ENCODE results near the gene NFIA. TPM values are rescaled to one million over a fixed set of nuclear protein-coding genes. Genes with fewer than 3 reads are reported as not detected.
A peak's percentile ranks its signal among the peaks of the same experiment; 100 is the strongest.

The NFIA gene
- total and polyA plus RNA-seq, 5 experiments from 2014 or later, result 6.3 to 7.8 (median 7.4) TPM

DNA sequence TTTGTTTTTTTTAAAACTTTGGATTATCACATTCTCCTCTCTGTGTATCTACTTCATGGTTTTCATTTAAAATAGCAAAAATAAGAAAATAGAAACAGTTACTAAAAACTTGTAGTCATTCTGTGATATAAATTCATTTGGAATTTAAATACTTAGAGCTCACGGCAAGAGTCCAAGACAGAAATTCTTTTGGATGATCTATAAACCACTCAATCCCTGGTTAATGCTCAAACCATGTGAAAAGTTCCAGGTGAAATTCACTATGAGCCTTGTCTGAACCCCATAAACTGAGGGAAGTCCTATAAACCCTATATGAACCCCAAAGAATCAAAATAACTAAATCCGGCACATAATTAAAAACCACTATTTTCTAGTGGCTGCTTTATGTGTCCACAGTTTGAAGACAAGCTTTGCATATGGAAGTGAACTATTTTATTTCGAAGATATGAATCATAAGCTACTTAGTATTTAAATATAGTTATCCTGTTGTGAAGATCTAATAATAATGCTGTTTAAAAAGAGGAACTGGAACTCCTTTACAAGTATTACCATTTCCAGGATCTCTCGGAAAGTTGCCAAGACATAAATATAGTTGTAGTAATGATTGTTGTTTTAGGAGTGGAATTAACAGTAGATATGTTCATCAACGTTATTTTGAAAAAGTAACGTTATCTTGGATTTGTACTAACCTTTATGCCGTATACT lies 163.5 kb downstream of the NFIA start:
- no peak overlapping the region for H3K4me3 Mint-ChIP-seq
- DNase-seq, result no peak
- POLR2A ChIA-PET, result no interaction called here
- H3K4me1 Mint-ChIP-seq, result no peaks in the 10 kb centered on the region
- peaks cover 0 to 2% (median 0%) of the 10 kb centered on the region in 3 donors for H3K36me3 Mint-ChIP-seq
- H3K9me3 Mint-ChIP-seq, result no peaks in the 10 kb centered on the region
- no peaks in the 10 kb centered on the region for H3K27me3 Mint-ChIP-seq
- H3K27ac Mint-ChIP-seq, result no peak overlapping the region
- no peak for ATAC-seq

DNA sequence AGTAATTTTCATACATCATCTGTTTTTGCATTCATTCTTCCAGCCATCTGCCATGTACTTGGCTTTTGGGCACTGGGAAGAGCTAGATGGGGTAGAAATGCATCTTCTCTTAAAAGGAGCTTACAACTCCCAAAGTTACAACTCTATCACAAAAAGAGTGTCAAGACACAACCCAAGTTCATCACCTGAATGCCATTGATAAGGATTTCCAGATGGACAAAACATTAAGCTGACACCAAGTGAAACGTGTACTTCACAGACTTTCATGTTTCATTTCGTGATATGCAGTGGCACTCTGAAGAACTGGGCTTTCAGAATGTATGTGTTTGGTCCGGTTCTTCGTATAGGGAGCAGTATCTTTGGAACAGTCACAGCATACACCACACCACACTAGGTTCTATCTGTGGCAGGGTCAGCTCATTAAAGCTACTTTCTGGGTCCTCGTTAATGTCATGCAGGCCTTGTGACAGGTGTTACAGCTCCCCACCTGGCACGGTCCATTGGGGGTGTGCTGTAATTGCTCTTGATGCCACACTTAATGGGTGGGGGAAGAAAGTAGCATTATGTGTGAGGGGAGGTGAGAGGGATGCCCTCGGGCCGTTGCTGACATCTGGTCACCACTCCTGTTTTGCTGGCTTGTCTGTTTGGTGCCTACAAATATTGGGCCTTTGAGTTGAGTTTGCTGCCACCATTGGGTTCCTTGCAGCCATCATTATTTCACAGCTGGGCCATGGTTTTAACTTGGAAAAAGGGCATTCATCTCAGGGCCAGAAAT lies 164.9 kb downstream of the NFIA start:
- POLR2A ChIA-PET, result no interaction called here
- Mint-ChIP-seq H3K27me3 (no peaks in the 10 kb centered on the region), H3K4me1 (no peaks in the 10 kb centered on the region), H3K9me3 (no peaks in the 10 kb centered on the region), H3K36me3 (peaks cover 0 to 2% (median 0%) of the 10 kb centered on the region in 3 donors), H3K27ac (no peak overlapping the region), H3K4me3 (no peak overlapping the region)
- ATAC-seq (no peak), DNase-seq (no peak)

DNA sequence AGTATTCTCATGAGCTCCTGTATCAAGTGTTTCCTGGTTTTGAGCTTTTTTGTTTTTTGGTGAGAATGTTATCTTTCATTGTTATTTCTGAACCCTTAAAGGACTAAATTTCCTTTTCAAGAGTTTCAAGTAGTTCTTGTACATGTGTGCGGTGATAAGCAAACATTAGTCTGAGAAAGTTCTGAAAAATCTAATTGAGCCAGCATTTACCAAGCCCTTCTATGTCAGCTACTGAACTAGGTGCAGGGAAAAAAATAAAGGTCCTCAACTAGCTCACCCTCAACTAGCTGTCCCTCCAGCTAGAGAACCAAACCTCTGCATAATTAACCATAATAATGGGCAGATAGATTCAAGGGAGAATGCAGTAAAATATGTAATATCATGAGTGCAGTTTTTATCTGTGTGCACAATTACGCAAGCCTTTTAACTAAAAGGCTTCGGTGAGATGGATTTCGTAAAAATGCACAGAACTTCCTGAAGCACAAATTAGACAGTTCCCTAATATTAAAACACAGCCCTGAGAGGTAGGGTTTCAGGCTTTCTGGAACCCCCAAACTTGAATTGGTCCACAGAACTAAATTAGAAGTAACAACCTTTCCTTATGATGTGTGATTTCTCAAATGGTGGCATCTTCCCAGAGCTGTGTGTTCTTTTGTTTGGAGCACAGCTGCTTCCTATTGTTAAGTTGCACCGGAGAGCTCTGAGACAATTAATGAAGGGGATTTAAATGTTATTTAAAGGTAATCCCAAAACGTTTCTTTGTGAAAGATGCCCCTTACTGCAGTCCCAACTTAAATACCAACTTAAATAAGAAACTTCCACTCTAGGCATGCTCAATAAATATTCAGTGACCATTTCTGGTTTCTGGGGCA lies 165.8 kb downstream of the NFIA start:
- Mint-ChIP-seq H3K27ac (no peak overlapping the region), H3K36me3 (peaks cover 0 to 2% (median 0%) of the 10 kb centered on the region in 3 donors)

DNA sequence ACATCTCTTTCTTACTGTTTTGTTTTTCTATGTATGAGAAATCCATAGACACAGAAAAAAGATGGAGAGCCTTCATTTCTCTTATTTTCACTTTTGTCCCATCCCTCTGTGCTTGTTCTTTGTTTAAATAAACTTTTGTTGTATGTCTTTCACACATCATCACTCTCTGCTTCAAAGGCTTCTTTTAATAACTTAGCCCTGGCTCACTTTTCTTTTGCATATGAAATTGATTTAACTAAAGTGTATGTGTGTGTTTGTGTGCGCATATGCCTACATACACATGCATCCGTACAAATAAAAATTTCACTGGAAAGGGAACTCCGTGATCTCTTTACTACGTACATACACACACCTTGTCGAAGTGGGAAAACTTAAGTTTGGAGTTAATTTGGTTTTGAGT lies 168.6 kb downstream of the NFIA start:
- Mint-ChIP-seq H3K4me3 (no peak overlapping the region), H3K9me3 (no peaks in the 10 kb centered on the region), H3K27me3 (peaks cover 0 to 3% (median 0%) of the 10 kb centered on the region in 5 donors), H3K27ac (no peak overlapping the region), H3K4me1 (peaks cover 13 to 26% (median 23%) of the 10 kb centered on the region in 4 donors), H3K36me3 (peaks cover 0 to 5% (median 0%) of the 10 kb centered on the region in 3 donors)
- POLR2A ChIA-PET, result no interaction called here
- DNase-seq, result no peak
- no peak for ATAC-seq

More for the DNA sequence above, 165.8 kb downstream of the NFIA start:
- H3K4me1 Mint-ChIP-seq, result peaks cover 0 to 4% (median 1%) of the 10 kb centered on the region in 4 donors
- H3K9me3 Mint-ChIP-seq, result no peaks in the 10 kb centered on the region
- DNase-seq (no peak), ATAC-seq (no peak)
- H3K4me3 Mint-ChIP-seq, result no peak overlapping the region
- H3K27me3 Mint-ChIP-seq, result no peaks in the 10 kb centered on the region
- POLR2A ChIA-PET, result no interaction called here

DNA sequence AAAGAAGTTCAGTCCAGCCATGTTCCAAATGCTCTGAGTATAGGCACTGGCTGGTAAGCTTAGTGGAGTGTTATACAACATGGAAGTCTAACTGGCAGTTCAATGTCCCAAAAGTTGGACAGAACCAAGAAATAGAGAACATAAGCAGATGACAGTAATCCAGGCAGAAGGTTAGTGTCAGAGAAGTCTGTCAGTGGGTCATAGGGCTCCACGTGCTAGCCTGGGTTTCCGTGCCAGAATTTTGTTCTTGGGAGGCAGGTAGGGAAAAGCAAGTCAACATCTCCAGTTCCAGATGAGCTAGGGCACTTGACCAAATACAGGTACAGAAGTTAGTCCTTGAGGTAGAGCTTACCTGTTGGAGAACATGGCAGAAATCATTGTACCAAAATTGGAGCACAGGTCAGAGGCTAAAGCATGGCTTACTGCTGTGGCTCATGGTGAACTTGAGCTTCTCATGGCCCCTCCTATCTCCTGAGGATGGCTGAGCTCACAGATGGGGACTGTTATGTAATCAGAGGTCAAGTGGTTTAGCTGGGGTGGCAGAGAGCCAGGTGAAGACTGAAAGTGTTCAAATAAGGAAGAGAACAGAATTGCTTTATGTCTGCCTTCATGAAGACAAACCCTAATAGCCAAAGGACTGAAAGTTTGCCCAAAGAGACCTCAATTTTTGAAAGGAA lies 170.8 kb downstream of the NFIA start:
- no peak for ATAC-seq
- H3K27me3 Mint-ChIP-seq, result peaks cover 0 to 3% (median 2%) of the 10 kb centered on the region in 5 donors
- POLR2A ChIA-PET, result no interaction called here
- peaks cover 0 to 3% (median 0%) of the 10 kb centered on the region in 3 donors for H3K36me3 Mint-ChIP-seq
- DNase-seq, result peak in 3 of 10 donors; percentile 1 to 5 (median 3)
- no peak overlapping the region for H3K4me3 Mint-ChIP-seq
- peaks cover 13 to 29% (median 24%) of the 10 kb centered on the region in 4 donors for H3K4me1 Mint-ChIP-seq
- no peak overlapping the region for H3K27ac Mint-ChIP-seq
- no peaks in the 10 kb centered on the region for H3K9me3 Mint-ChIP-seq

DNA sequence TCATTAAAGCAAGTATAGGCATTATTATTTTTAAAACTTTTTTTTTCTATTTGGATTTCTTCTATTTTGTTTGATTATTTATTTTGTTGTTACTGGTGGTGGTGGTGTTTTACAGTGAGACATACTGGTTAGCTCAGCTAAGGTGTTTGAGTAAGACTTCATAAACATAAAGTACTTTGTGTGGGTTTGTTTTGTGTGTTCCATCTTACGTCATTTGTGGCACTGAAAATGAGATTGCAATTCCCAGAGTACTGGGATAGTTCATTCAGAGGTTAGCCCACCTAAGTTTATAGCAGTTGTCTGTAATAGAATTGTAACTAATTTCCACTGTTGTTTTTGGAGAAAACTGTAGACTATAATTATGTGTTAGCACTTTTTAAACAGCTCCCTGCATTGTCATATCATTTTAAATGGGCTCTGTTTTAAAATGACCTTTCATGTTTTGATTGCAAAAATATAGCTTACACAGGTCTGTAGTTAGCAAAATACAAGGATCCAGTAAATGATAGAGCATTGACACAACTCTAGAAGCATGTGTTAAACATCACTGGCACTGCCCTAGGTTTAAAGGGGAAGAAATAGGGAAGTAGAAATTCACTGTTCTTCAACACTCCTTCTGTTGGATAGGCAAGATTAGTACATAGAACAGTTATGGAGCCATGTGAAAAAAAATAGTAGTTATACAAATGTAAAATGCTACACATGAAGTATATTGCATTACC lies 171.7 kb downstream of the NFIA start:
- Mint-ChIP-seq H3K36me3 (peaks cover 0 to 3% (median 0%) of the 10 kb centered on the region in 3 donors), H3K27ac (no peak overlapping the region), H3K4me1 (peaks cover 13 to 29% (median 24%) of the 10 kb centered on the region in 4 donors), H3K27me3 (peaks cover 0 to 3% (median 2%) of the 10 kb centered on the region in 5 donors), H3K9me3 (no peaks in the 10 kb centered on the region), H3K4me3 (no peak overlapping the region)
- POLR2A ChIA-PET, result no interaction called here
- DNase-seq (no peak), ATAC-seq (no peak)

DNA sequence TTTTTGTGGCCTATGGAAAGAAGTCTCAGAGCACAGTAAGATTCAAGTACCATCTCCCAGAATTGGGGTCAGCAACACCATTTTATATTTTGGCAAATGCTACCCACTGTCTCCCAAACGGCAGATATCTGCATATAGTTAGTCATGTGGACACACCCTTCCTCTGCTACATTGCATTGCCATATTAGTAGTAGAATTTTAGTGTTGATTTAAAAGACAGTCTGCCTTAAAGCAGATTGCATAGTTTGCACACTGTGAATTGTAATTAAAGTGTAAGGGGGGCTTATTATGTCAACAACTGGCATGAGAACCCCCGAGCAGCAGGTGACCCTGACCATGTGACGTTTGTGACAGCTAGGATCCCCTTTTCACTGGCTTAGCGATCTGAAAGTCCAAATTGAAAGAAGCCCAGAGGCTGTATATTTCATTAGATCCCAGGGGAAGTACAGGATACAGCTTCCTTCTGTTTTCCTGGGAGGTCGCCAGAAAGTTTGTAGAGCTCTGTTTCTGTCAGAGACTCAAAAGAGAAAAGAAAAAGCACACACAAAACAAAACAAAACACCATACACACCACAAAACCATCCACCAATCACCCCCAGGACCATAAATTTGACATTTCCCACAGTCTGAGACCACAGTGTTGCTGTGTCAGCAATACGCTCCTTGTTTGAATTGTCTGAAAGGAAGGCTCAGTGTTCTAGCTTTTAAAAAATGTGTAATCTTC lies 172.4 kb downstream of the NFIA start:
- no peak for ATAC-seq

DNA sequence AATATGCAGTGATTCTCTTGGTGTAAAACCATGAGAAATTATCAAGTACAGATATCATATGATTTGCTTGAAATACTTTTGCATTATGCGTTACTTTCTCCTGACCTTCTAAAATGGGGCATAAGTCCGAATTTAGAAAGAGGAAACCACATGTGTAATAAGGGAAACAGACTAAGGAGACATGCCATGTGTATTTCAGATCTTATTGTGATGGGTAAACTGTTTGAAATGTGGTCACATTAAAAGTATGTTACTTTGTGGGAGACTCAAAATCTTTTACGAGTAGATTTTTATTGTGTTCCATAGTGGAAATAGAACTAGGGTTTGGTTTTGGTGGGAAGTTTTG lies 173.0 kb downstream of the NFIA start:
- ATAC-seq (no peak), DNase-seq (no peak)
- no peaks in the 10 kb centered on the region for H3K9me3 Mint-ChIP-seq
- H3K27ac Mint-ChIP-seq, result no peak overlapping the region
- peaks cover 0 to 3% (median 0%) of the 10 kb centered on the region in 3 donors for H3K36me3 Mint-ChIP-seq
- POLR2A ChIA-PET, result no interaction called here
- peaks cover 13 to 29% (median 24%) of the 10 kb centered on the region in 4 donors for H3K4me1 Mint-ChIP-seq
- peaks cover 0 to 6% (median 3%) of the 10 kb centered on the region in 5 donors for H3K27me3 Mint-ChIP-seq
- peak overlapping the region in 2 of 10 donors; percentile 61 to 62 for H3K4me3 Mint-ChIP-seq

More for the DNA sequence above, 172.4 kb downstream of the NFIA start:
- POLR2A ChIA-PET, result no interaction called here
- Mint-ChIP-seq H3K9me3 (no peaks in the 10 kb centered on the region), H3K27ac (peak overlapping the region in 1 of 10 donors; percentile 29), H3K4me1 (peaks cover 13 to 29% (median 24%) of the 10 kb centered on the region in 4 donors), H3K36me3 (peaks cover 0 to 3% (median 0%) of the 10 kb centered on the region in 3 donors), H3K27me3 (peaks cover 0 to 6% (median 3%) of the 10 kb centered on the region in 5 donors), H3K4me3 (peak overlapping the region in 3 of 10 donors; percentile 3 to 62 (median 61))
- no peak for DNase-seq

DNA sequence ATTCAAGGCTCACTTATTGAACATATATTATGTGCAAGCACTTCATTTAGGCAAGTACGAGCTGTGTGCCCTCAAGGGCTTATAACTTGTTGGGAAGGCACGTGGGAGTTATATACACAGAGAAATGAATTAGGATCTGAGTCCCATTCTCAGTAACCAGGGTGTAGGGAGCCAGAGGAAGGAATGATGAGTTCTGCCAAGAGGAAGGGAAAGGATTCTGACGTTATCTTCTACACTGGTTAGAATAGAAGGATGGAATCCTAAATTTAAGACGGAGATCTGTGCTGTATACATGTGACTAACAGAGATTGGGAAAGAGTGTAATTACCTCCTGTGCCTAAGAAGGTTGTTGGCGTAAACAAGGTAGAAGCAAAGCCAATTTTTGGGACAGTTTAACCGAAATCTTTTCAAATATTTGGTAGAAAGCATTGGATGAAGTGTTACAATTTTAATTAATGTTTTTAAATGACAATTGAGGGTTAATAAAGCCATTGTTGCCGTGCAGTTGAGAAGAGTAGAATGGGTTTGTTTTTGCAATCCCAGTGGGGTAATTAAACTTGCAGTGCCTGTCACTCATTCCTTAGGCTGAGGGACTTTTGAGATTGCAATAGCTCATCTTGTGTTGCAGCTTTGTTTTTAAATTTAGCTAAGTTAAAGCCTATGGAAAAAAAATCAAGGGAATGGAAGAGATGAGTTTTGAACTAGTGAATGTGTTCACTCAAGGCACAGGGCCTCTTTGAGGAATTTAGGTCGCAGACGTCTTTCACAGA lies 177.2 kb downstream of the NFIA start:
- Mint-ChIP-seq H3K9me3 (no peaks in the 10 kb centered on the region), H3K27ac (no peak overlapping the region), H3K27me3 (peaks cover 0 to 6% (median 3%) of the 10 kb centered on the region in 5 donors), H3K4me1 (peaks cover 5 to 17% (median 9%) of the 10 kb centered on the region in 4 donors), H3K4me3 (no peak overlapping the region), H3K36me3 (peaks cover 0 to 6% (median 0%) of the 10 kb centered on the region in 3 donors)
- ATAC-seq (no peak), DNase-seq (no peak)
- POLR2A ChIA-PET, result no interaction called here

DNA sequence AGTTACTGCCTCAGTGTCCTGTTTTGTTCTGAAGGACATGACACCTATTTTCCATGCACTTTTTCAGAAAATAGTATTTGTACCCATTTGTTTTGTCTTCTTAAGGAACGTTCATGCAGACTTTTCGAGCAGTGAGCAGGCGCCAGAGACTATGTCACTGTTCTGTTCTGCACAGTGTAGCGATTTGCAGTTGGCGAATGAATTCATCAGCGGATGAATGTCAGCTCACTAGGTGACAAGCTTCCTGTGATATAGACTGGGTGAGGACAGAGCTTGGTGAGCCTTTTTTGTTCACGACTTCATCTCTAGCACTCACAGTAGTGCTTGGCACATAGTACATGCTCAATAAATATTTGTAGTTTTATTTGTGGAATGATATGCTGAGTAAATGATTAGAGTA lies 177.8 kb downstream of the NFIA start:
- no peaks in the 10 kb centered on the region for H3K9me3 Mint-ChIP-seq
- H3K4me3 Mint-ChIP-seq, result no peak overlapping the region
- H3K36me3 Mint-ChIP-seq, result peaks cover 0 to 6% (median 0%) of the 10 kb centered on the region in 3 donors
- H3K27ac Mint-ChIP-seq, result no peak overlapping the region
- ATAC-seq, result no peak
- H3K4me1 Mint-ChIP-seq, result peaks cover under 1 to 11% (median 5%) of the 10 kb centered on the region in 4 donors
- DNase-seq, result no peak
- POLR2A ChIA-PET, result no interaction called here
- peaks cover 0 to 6% (median 0%) of the 10 kb centered on the region in 5 donors for H3K27me3 Mint-ChIP-seq

DNA sequence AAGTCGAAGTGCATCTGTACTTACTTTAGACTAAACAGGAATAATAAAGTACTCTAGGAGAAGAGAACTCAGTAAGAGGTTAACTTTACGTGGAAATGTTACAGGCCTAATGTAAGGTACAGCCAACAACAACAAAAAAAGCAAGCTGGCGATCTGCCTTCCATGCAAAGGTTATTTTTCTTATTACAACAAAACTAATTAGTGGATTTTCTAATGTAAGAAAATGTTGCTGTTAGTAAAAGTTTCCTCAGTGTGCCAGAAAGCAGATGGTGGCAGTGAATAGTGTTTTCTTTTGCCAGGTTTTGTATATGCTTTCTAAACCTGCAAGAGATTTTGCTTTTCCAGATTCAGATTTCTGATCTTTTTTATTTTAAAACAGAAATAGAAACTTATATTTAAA lies 179.2 kb downstream of the NFIA start:
- Mint-ChIP-seq H3K4me3 (no peak overlapping the region), H3K4me1 (no peaks in the 10 kb centered on the region), H3K9me3 (no peaks in the 10 kb centered on the region), H3K27ac (no peak overlapping the region), H3K36me3 (peaks cover 0 to 3% (median 0%) of the 10 kb centered on the region in 3 donors), H3K27me3 (peaks cover 0 to 6% (median 0%) of the 10 kb centered on the region in 5 donors)
- ATAC-seq, result no peak
- DNase-seq, result no peak
- POLR2A ChIA-PET, result no interaction called here

All from naive thymus-derived CD8-positive, alpha-beta T cell (primary cell).